Measurements from ENCODE around the gene ENO1.

GRCh38 chr1:8844501-8845006 lies 33.9 kb downstream of the ENO1 start:
- no peak for TF ChIP-seq INSM2 (tag by site-specific recombination; IDR thresholded peaks at IDR 0.05)
- no peak for TF ChIP-seq CTCF (tag by site-specific recombination; IDR thresholded peaks at IDR 0.05)
- no peak for TF ChIP-seq ZNF114 (tag by site-specific recombination; IDR thresholded peaks at IDR 0.05)
- TF ChIP-seq ZBTB11 (tag by site-specific recombination; conservative IDR thresholded peaks at IDR 0.05; ENCODE audit: low read depth), result no peak
- no peak for TF ChIP-seq KLF10 (tag by site-specific recombination; IDR thresholded peaks at IDR 0.05)
- no peak for TF ChIP-seq ZNF501 (tag by site-specific recombination; IDR thresholded peaks at IDR 0.05)
- no peak for TF ChIP-seq ZNF843 (tag by site-specific recombination; IDR thresholded peaks at IDR 0.05)
